NCI-H2081 (cell line): ENCODE data around the gene CPT1B.
"Not testable (repeated sequence)": the region's sequence is repeated elsewhere in the genome, so short reads cannot be mapped to it uniquely, and the experiment has no call there.

Experiments
- DNase-seq, 2 experiments: peaks; one replicate each; lab custom pipeline; 2025; lab: John Stamatoyannopoulos, UW

Gene CPT1B

DNA sequence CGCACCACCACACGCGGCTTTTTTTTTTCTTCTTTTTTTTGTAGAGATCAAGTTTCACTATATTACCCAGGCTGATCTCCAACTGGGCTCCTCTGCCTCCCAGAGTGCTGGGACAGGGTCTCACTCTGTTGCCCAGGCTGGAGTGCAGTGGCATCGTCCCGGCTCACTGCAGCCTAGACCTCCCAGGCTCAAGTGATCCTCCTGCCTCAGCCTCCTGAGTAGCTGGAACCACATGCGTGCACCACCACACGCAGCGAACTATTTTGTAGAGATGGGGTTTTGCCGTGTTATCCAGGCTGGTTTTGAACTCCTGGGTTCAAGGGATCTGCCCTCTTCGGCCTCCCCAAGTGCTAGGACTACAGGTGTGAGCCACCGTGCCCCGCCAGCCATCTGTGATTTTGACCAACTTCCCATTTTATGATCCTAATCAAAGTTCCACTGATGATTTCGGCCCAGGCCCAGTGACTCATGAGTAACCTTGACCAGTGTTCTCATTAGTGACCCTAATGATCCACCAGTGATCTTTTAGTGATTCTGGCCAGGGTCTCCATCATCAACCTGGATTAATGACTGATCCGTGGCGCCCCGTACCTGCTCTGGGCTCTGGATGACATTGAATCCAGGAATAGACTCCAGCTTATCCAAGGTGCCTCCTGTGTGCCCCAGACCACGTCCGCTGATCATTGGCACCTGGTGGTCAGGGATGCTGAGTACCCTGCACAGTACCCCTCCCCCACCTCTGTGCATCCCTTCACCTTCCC lies 50.1 kb downstream of the CPT1B start:
- DNase-seq: no peak

GRCh38 chr22:50526834-50527801 lies 51.1 kb downstream of the CPT1B start:
- DNase-seq: no peak

- DNase-seq: peak; percentile 69 to 73
Observed at GRCh38 chr22:50526108-50526833, 52.0 kb downstream of the CPT1B start.

DNA sequence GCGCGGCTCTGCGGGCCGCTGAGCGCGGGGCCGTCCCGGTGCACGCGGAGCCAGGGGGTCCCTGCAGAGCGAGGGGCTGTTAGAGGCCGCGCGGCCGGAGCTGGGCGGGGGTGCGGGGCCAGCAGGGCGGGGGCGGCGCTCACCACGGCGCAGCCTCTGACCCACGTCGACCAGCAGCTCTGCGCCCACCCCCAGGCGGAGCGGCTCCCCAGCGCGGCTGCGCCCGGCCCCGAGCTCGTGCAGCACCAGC lies 52.4 kb downstream of the CPT1B start:
- DNase-seq: no peak

DNA sequence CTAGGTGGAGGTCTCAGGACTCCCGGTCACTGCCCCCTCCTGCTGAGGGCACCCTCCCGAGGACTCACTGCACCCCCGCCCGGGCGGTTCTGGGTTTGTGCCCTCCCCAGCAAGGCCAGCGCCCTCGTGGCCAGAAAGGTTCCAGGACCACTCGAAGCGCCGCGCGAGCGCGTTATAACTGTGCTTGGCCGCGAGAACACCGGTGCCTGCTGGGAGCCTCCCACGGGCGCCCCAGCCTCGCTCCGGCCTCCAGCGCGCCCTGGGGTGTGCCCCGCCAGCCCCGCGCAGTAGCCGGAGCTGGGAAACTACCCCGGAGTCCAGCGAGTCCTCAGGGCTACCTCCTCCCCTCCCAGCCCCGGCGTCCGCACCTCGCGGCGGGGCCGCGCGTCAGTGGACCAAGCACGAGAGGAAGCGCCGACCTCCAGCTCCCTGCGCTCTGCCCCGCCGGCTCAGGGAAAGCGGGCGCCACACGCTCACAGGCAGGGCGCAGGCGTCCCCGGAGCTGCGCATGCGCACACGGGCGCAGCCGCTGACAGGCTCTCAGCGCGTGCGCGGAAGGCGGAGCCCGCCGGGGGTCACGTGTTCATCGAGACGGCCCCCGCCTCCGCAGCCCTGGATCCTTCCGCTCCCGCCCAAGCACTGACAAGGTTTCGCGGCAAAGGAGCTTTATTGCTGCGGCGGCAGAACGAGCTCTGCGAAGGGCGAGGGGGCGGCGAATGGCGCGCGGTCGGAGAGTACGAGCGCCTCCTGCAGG lies 52.9 kb downstream of the CPT1B start, which contains the start of gene SCO2:
Gene SCO2 (minus strand): TSS at position 495 of the 754 bp plus-strand sequence. CDS start 1,187 bp downstream, outside the sequence.
- peak; percentile 94 for DNase-seq

- DNase-seq: peak in 1 of 2 experiments; percentile 37
Observed at GRCh38 chr22:50524676-50525103, 53.5 kb downstream of the CPT1B start.

- no peak for DNase-seq
Observed at GRCh38 chr22:50523806-50524675, 54.2 kb downstream of the CPT1B start.

- no peak for DNase-seq
Observed at GRCh38 chr22:50523458-50523805, 54.8 kb downstream of the CPT1B start.

GRCh38 chr22:50522806-50523438 lies 55.3 kb downstream of the CPT1B start:
- no peak for DNase-seq

- DNase-seq: no peak
Observed at GRCh38 chr22:50522208-50522805, 55.9 kb downstream of the CPT1B start.

DNA sequence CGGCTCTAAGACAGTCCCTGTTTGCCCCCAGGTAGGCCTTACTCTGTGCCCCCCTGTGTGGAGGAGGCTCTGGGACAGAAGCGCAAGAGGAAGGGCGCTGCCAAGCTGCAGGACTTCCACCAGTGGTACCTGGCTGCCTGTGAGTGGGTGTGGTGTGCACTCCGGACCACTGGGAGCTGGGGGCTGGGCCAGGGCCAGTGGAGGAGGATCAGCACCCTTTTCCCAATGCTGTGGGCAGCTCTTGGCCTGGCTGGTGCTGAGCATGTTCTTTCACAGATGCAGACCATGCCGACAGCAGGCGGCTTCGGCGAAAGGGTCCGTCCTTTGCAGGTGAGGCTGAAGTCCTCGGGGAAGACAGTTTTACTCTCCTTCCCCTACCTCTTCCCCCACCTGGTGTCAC lies 56.5 kb downstream of the CPT1B start:
- DNase-seq: no peak

DNA sequence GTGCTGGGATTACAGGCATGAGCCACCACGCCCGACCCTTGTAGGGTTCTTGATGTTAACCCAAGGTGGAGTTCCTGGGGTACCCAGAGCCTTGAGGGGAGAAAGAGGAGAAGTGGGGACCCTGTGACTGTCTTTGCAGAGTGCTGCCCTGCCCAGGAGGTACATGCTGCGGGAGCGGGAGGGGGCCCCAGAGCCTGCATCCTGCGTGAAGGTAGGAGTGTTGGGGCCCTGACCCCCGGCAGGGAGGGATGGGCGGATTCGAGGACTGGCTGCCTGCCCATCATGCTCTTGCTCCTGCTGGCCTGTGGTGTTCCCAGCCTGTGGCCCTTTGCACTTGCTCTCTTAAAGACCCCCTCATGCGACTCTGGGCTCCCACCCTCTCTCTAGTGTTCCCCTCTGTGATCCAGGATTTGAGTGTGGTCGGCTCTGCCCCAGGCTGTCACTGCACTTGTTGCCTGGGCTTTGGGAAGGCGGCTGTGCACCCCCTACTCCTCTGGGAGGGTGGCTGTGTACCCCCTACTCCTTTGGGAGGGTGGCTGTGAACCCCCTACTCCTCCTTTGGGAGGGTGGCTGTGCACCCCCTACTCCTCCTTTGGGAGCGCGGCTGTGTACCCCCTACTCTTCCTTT lies 57.3 kb downstream of the CPT1B start:
- no peak for DNase-seq

DNA sequence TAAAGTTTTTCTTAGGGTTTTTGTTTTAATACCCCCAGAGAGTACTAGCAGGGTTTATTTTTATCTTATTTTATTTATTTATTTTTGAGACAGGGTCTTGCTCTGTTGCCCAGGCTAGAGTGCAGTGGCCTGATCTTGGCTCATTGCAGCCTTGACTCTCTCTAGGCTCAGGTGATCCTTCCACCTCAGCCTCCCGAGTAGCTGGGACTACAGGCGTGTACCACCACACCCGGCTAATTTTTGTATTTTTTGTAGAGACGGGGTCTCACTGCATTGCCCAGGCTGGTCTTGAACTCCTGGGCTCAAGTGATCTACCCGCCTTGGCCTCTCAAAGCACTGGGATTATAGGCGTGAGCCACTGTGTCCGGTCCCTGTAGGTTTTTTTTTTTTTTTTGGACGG lies 58.0 kb downstream of the CPT1B start:
- not testable (repeated sequence) for DNase-seq

DNA sequence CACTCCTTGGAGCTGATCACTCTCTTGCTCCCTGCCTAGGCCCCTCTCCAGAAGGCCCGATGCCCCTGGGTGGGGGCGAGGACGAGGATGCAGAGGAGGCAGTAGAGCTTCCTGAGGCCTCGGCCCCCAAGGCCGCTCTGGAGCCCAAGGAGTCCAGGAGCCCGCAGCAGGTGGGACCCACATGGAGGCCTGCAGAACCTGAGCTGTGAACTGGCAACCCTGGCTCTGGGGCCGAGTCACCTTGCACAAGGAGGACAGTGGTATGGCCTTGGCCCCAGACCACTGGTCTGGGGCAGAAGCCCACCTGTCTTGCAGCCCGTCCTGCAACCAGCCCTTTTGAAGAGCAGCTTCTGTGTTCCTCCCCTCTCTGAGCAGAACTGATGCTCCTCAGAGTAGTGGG lies 59.1 kb downstream of the CPT1B start:
- DNase-seq: no peak
